Fibroblast of peridontal ligament (primary cell): ENCODE measurements around the gene ACTRT2.

Source experiments
- DNase-seq: peaks from one replicate; pipeline ENCODE4 v3.0.0-alpha.2; 2010; ENCODE audit errors: extremely low read depth

Gene ACTRT2

GRCh38 chr1:2983706-2984398 is 37.4 kb upstream of the ACTRT2 start:
- DNase-seq = no peak

- DNase-seq = no peak
Observed at GRCh38 chr1:2984399-2985061, 36.7 kb upstream of the ACTRT2 start.

GRCh38 chr1:2985067-2985561 is 36.2 kb upstream of the ACTRT2 start:
- no peak for DNase-seq

GRCh38 chr1:2985694-2986548 is 35.3 kb upstream of the ACTRT2 start:
- DNase-seq = no peak

GRCh38 chr1:2986549-2987305 is 34.5 kb upstream of the ACTRT2 start:
- no peak for DNase-seq

GRCh38 chr1:2987773-2988172 is 33.5 kb upstream of the ACTRT2 start:
- no peak for DNase-seq

GRCh38 chr1:2988256-2988655 is 33.0 kb upstream of the ACTRT2 start:
- DNase-seq = no peak

GRCh38 chr1:2989185-2989584 is 32.1 kb upstream of the ACTRT2 start:
- DNase-seq = no peak

- no peak for DNase-seq
Observed at GRCh38 chr1:2989976-2990375, 31.3 kb upstream of the ACTRT2 start.

- DNase-seq = no peak
Observed at GRCh38 chr1:2990376-2991115, 30.7 kb upstream of the ACTRT2 start.

- DNase-seq = no peak
Observed at GRCh38 chr1:2991753-2992495, 29.3 kb upstream of the ACTRT2 start.

GRCh38 chr1:2998503-2999100 is 22.7 kb upstream of the ACTRT2 start:
- no peak for DNase-seq

GRCh38 chr1:2999138-2999537 is 22.1 kb upstream of the ACTRT2 start:
- no peak for DNase-seq

- no peak for DNase-seq
Observed at GRCh38 chr1:2999571-2999970, 21.7 kb upstream of the ACTRT2 start.

- no peak for DNase-seq
Observed at GRCh38 chr1:3000214-3000613, 21.1 kb upstream of the ACTRT2 start.

- DNase-seq = no peak
Observed at GRCh38 chr1:3000671-3001470, 20.4 kb upstream of the ACTRT2 start.

- DNase-seq = no peak
Observed at GRCh38 chr1:3001471-3002348, 19.6 kb upstream of the ACTRT2 start.
